ENCODE measurements around the gene RPS15. TPM values are rescaled to one million over a fixed set of nuclear protein-coding genes. Genes with fewer than 3 reads are reported as not detected.
A peak's percentile ranks its signal among the peaks of the same experiment; 100 is the strongest.

The RPS15 gene
- total and polyA plus RNA-seq, 2 of the 13 experiments (the other 11 are each of a cell fraction or from before 2014, with no cell fraction given): 695 to 1,411 TPM

DNA sequence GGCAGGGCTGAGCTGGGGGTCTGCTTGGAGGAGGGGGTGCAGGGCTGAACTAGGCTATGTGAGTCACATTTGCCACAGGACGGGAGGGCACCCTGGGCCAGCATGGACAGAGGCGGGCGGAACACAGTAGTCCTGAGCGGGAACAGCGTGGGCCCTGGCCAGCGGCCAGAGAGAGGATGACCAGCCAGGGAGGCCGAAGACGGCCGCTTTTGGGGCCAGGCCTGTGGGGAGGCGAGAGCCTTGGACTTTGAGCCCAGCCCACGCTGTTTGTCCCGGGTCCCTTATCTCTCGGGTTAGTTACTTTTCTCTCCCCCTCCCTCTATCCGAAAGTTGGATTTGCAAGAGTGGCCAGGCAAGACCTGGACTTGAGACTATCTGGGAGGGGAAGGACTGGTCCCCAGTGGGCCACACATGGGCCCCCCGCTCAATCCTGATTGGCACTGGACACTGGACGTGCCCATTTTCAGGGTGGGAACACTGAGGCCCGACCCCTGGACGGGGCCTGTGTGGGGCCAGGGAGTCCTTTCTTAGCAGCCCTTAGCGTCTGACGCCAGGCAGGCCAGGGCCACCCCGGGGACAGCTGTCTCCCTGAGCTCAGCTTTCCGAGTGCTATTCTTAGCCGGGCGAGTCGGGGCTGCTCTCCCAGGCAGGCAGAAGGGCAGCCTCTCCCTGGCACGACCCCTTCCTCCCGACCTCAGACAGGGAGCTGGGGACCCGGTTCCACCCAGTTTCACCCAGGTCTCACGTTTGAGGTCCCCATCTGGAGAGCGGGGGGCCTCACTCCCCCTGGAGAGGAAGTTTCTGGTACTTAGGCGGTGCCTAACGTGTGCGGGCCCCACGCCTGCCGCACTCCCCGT lies 37.7 kb upstream of the RPS15 start (continued):
- TF ChIP-seq CHCHD3 (CRISPR knock-in tag; IDR thresholded peaks at IDR 0.05) (peak; percentile 18; the same call in 1 of the 2 replicates), PHF21A (CRISPR knock-in tag; IDR thresholded peaks at IDR 0.05) (peak; percentile 97), CERS6 (CRISPR knock-in tag; IDR thresholded peaks at IDR 0.05) (no peak), CAMTA2 (CRISPR knock-in tag; IDR thresholded peaks at IDR 0.05; ENCODE audit: borderline replicate concordance) (no peak), PRDM4 (CRISPR knock-in tag; IDR thresholded peaks at IDR 0.05; ENCODE audit: borderline replicate concordance) (no peak; the same call in 1 of the 2 replicates), EP300 (IDR thresholded peaks at IDR 0.05; ENCODE audit: low read depth in 2 of 2, low read length in 2 of 2) (peak in 1 of 2 experiments; percentile 70; a peak in 2 of 4 replicates), EP300 (CRISPR knock-in tag; IDR thresholded peaks at IDR 0.05; ENCODE audit: borderline replicate concordance) (peak; percentile 50; the same call in 1 of the 2 replicates), ZNF781 (CRISPR knock-in tag; IDR thresholded peaks at IDR 0.05; ENCODE audit: borderline replicate concordance, not compliant biosample characterization) (no peak), ZNF513 (CRISPR knock-in tag; conservative IDR thresholded peaks at IDR 0.05) (no peak), ZNF883 (CRISPR knock-in tag; IDR thresholded peaks at IDR 0.05; ENCODE audit: not compliant biosample characterization) (no peak), RCOR2 (CRISPR knock-in tag; IDR thresholded peaks at IDR 0.05) (peak; percentile 97), HDAC1 (CRISPR knock-in tag; IDR thresholded peaks at IDR 0.05) (peak; percentile 82), ZNF512 (CRISPR knock-in tag; IDR thresholded peaks at IDR 0.05) (no peak), ZBTB33 (CRISPR knock-in tag; IDR thresholded peaks at IDR 0.05) (peak; percentile 47; the same call in 1 of the 2 replicates), ZNF83 (CRISPR knock-in tag; IDR thresholded peaks at IDR 0.05; ENCODE audit: borderline replicate concordance) (no peak; the same call in 1 of the 2 replicates), ZNF570 (CRISPR knock-in tag; IDR thresholded peaks at IDR 0.05; ENCODE audit: borderline replicate concordance) (0 out of 2 replicates have a peak, but pooled peaks have one; percentile 47), KDM5A (IDR thresholded peaks at IDR 0.05; ENCODE audit: borderline replicate concordance, low read length) (peak; percentile 35; the same call in 1 of the 2 replicates), MED1 (CRISPR knock-in tag; IDR thresholded peaks at IDR 0.05) (peak; percentile 85), SPEN (CRISPR knock-in tag; IDR thresholded peaks at IDR 0.05; ENCODE audit: low read depth) (peak; percentile 33; the same call in 1 of the 2 replicates)
